ENCODE results near the gene CEL.
"Not testable (repeated sequence)": the region's sequence is repeated elsewhere in the genome, so short reads cannot be mapped to it uniquely, and the experiment has no call there.

CEL gene

DNA sequence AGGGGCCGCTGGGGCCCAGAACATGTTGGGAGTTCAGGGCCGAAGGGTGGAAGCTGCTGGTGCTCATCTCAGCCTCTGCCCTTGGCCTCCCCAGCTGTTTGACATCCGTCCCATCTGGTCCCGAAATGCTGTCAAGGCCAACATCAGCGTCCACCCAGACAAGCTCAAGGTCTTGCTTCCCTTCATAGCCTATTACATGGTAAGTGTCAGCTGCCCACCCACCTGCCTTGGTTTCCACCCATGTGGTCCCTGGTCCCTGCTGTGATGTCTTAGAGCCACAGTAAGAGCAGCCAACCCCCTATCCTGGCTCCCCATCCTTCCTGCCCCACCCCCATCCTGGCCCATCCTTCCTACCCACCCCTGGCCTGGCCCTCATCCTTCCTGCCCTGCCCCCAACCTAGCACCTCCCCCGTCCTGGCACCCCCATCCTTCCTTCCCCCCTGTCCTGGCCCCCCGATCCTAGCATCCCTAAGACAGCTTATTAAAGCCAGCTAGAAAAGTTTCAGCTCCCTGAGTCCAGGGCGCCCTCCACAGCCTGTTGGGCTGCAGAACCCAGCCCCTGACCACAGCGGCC lies 9.7 kb upstream of the CEL start:
- no peak for DNase-seq
- no peaks in the 10 kb centered on the region for H3K4me1 Mint-ChIP-seq
- H3K9me3 Mint-ChIP-seq = no peaks in the 10 kb centered on the region
- peaks cover 58 to 68% of the 10 kb centered on the region in 2 donors for H3K36me3 Mint-ChIP-seq
- H3K4me3 Mint-ChIP-seq = no peak overlapping the region
- no peak overlapping the region for H3K27ac Mint-ChIP-seq
- no peaks in the 10 kb centered on the region for H3K27me3 Mint-ChIP-seq
- no peak for ATAC-seq (replicated peaks)

DNA sequence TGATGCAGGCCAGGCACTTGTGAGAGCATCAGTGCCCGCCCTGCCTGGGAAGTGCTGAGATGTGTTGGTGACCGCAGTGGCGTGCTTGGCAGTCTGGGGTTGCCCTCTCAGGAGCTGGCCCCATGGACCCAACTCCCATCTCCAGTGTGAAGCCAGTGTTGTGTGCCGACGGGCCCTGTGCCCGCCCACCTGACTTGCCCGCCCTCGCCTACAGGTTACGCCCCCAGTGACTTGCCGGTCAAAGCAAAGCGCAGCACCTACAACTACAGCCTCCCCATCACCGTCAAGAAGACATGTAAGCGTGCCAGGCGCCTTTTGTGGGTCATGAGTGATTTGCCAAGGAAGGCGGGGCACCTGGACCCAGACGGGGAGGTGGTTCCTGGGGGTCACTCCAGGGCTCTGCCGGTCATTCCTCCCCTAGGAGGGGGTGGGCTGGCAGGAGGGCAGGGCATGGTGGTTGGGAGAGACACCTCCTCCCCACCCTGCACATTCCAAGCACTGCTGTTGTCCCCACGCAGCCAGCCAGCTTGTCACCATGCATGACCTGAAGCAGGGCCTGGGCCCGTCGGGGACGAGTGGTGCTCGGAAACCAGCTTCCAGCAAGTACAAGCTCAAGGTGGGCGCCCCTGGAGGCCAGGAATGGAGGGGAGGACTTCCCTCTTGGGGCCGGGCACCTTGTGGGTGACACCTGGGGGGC lies 7.4 kb upstream of the CEL start:
- ATAC-seq (replicated peaks) = no peak

GRCh38 chr9:133054966-133055365 lies 6.8 kb upstream of the CEL start:
- Mint-ChIP-seq H3K36me3 (peaks cover 69 to 78% of the 10 kb centered on the region in 2 donors), H3K4me3 (no peak overlapping the region), H3K27ac (no peak overlapping the region), H3K4me1 (peaks cover 17 to 21% of the 10 kb centered on the region in 2 donors), H3K9me3 (no peaks in the 10 kb centered on the region), H3K27me3 (no peaks in the 10 kb centered on the region)
- no peak for DNase-seq
- ATAC-seq (replicated peaks) = no peak

More for the DNA sequence above, 7.4 kb upstream of the CEL start:
- Mint-ChIP-seq H3K4me3 (no peak overlapping the region), H3K36me3 (peaks cover 73 to 84% of the 10 kb centered on the region in 2 donors), H3K4me1 (peaks cover 12 to 15% of the 10 kb centered on the region in 2 donors), H3K27me3 (no peaks in the 10 kb centered on the region), H3K27ac (no peak overlapping the region), H3K9me3 (no peaks in the 10 kb centered on the region)
- no peak for DNase-seq

GRCh38 chr9:133055788-133056420 lies 5.9 kb upstream of the CEL start:
- H3K27ac Mint-ChIP-seq = no peak overlapping the region
- peaks cover 19 to 31% of the 10 kb centered on the region in 2 donors for H3K4me1 Mint-ChIP-seq
- H3K27me3 Mint-ChIP-seq = no peaks in the 10 kb centered on the region
- H3K9me3 Mint-ChIP-seq = no peaks in the 10 kb centered on the region
- DNase-seq (no peak), ATAC-seq (replicated peaks) (no peak)
- no peak overlapping the region for H3K4me3 Mint-ChIP-seq
- H3K36me3 Mint-ChIP-seq = peaks cover 65 to 70% of the 10 kb centered on the region in 2 donors

- H3K36me3 Mint-ChIP-seq = peaks cover 61 to 65% of the 10 kb centered on the region in 2 donors
- ATAC-seq (replicated peaks) = no peak
- no peak overlapping the region for H3K4me3 Mint-ChIP-seq
- H3K27ac Mint-ChIP-seq = no peak overlapping the region
- H3K4me1 Mint-ChIP-seq = peaks cover 19 to 34% of the 10 kb centered on the region in 2 donors
- DNase-seq = no peak
- H3K9me3 Mint-ChIP-seq = no peaks in the 10 kb centered on the region
- H3K27me3 Mint-ChIP-seq = no peaks in the 10 kb centered on the region
These were observed 5.2 kb upstream of the CEL start for GRCh38 chr9:133056533-133056932.

DNA sequence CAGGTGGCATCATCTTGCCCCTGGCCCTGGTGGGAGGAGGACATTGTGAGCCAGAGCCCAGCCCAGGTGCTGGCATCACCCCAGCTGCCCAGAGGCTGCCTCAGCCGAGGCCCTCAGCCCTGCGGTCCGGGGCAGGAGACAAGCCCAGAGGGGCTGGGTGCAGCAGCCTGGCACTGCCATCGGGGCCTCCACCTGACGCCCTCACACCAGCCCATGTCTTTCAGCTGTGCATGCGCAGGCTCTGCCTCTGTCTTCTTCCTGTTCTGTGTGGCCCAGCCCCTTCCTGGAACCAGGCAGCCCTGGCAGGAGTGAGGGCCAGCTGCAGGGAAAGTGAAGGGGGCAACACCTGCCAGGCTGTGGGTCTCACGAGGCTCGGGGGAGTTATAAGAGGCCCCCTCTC lies 4.8 kb upstream of the CEL start:
- no peak overlapping the region for H3K4me3 Mint-ChIP-seq
- no peak for DNase-seq
- no peak overlapping the region for H3K27ac Mint-ChIP-seq
- ATAC-seq (replicated peaks) = peak in 1 of 2 donors; percentile 34
- no peaks in the 10 kb centered on the region for H3K27me3 Mint-ChIP-seq
- no peaks in the 10 kb centered on the region for H3K9me3 Mint-ChIP-seq
- H3K36me3 Mint-ChIP-seq = peaks cover 56 to 61% of the 10 kb centered on the region in 2 donors
- peaks cover 19 to 34% of the 10 kb centered on the region in 2 donors for H3K4me1 Mint-ChIP-seq

- DNase-seq = no peak
- H3K27ac Mint-ChIP-seq = no peak overlapping the region
- H3K27me3 Mint-ChIP-seq = no peaks in the 10 kb centered on the region
- no peaks in the 10 kb centered on the region for H3K9me3 Mint-ChIP-seq
- ATAC-seq (replicated peaks) = no peak
- peaks cover 19 to 34% of the 10 kb centered on the region in 2 donors for H3K4me1 Mint-ChIP-seq
- H3K36me3 Mint-ChIP-seq = peaks cover 52 to 55% of the 10 kb centered on the region in 2 donors
- no peak overlapping the region for H3K4me3 Mint-ChIP-seq
These were observed 4.2 kb upstream of the CEL start for GRCh38 chr9:133057553-133057952.

- DNase-seq (no peak), ATAC-seq (replicated peaks) (no peak)
- H3K27me3 Mint-ChIP-seq = no peaks in the 10 kb centered on the region
- H3K9me3 Mint-ChIP-seq = no peaks in the 10 kb centered on the region
- peak overlapping the region; percentile 26 for H3K27ac Mint-ChIP-seq
- peaks cover 51 to 53% of the 10 kb centered on the region in 2 donors for H3K36me3 Mint-ChIP-seq
- H3K4me3 Mint-ChIP-seq = no peak overlapping the region
- H3K4me1 Mint-ChIP-seq = peaks cover 19 to 34% of the 10 kb centered on the region in 2 donors
These were observed 3.7 kb upstream of the CEL start for GRCh38 chr9:133058071-133058470.

- peak overlapping the region; percentile 86 for H3K27ac Mint-ChIP-seq
- peaks cover 19 to 34% of the 10 kb centered on the region in 2 donors for H3K4me1 Mint-ChIP-seq
- no peak for ATAC-seq (replicated peaks)
- no peaks in the 10 kb centered on the region for H3K9me3 Mint-ChIP-seq
- H3K27me3 Mint-ChIP-seq = no peaks in the 10 kb centered on the region
- peak overlapping the region in 1 of 2 donors; percentile 39 for H3K4me3 Mint-ChIP-seq
- peaks cover 46% of the 10 kb centered on the region in 2 donors for H3K36me3 Mint-ChIP-seq
- DNase-seq = no peak
These were observed 3.0 kb upstream of the CEL start for GRCh38 chr9:133058550-133059320.

DNA sequence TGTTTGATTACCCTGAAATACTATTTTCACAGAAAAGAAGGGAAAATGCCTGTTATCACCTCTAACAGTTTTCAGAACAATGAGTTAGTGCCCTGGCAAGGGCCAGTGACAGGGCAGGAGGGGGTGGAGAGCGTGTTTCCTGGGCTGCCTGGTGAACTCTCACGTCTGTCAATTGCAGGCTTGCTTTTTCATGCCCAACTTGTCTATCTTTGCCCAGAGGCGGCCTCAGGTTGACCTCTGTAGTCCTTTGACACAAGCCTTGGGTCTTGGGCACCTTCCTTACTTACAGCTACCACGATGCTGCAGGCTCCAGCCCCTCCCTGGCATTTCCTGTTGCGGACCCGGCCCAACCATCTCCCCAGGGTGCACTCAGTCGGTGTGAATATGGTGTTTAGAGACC lies 2.2 kb upstream of the CEL start:
- H3K9me3 Mint-ChIP-seq = no peaks in the 10 kb centered on the region
- DNase-seq (no peak), ATAC-seq (replicated peaks) (no peak)
- no peaks in the 10 kb centered on the region for H3K27me3 Mint-ChIP-seq
- H3K36me3 Mint-ChIP-seq = peaks cover 38 to 39% of the 10 kb centered on the region in 2 donors
- H3K4me3 Mint-ChIP-seq = no peak overlapping the region
- no peak overlapping the region for H3K27ac Mint-ChIP-seq
- peaks cover 19 to 34% of the 10 kb centered on the region in 2 donors for H3K4me1 Mint-ChIP-seq

- no peaks in the 10 kb centered on the region for H3K27me3 Mint-ChIP-seq
- DNase-seq = no peak
- peaks cover 19 to 34% of the 10 kb centered on the region in 2 donors for H3K4me1 Mint-ChIP-seq
- no peak overlapping the region for H3K4me3 Mint-ChIP-seq
- peaks cover 30 to 33% of the 10 kb centered on the region in 2 donors for H3K36me3 Mint-ChIP-seq
- ATAC-seq (replicated peaks) = peak; percentile 45 to 47
- H3K9me3 Mint-ChIP-seq = no peaks in the 10 kb centered on the region
- no peak overlapping the region for H3K27ac Mint-ChIP-seq
These were observed 1.4 kb upstream of the CEL start for GRCh38 chr9:133060417-133060841.

DNA sequence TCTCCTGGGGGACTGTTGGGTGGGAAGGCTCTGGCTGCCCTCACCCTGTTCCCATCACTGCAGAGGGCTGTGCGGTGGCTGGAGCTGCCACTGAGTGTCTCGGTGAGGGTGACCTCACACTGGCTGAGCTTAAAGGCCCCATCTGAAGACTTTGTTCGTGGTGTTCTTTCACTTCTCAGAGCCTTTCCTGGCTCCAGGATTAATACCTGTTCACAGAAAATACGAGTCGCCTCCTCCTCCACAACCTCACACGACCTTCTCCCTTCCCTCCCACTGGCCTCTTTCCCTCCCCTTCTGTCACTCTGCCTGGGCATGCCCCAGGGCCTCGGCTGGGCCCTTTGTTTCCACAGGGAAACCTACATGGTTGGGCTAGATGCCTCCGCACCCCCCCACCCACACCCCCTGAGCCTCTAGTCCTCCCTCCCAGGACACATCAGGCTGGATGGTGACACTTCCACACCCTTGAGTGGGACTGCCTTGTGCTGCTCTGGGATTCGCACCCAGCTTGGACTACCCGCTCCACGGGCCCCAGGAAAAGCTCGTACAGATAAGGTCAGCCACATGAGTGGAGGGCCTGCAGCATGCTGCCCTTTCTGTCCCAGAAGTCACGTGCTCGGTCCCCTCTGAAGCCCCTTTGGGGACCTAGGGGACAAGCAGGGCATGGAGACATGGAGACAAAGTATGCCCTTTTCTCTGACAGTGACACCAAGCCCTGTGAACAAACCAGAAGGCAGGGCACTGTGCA lies 590 bp upstream of the CEL start:
- H3K4me1 Mint-ChIP-seq = peaks cover 19 to 34% of the 10 kb centered on the region in 2 donors
- not testable (repeated sequence) for H3K9me3 Mint-ChIP-seq, H3K4me3 Mint-ChIP-seq, H3K27ac Mint-ChIP-seq, DNase-seq, H3K27me3 Mint-ChIP-seq
- peaks cover 24 to 26% of the 10 kb centered on the region in 2 donors for H3K36me3 Mint-ChIP-seq
- ATAC-seq (replicated peaks) = peak; percentile 27 to 48

DNA sequence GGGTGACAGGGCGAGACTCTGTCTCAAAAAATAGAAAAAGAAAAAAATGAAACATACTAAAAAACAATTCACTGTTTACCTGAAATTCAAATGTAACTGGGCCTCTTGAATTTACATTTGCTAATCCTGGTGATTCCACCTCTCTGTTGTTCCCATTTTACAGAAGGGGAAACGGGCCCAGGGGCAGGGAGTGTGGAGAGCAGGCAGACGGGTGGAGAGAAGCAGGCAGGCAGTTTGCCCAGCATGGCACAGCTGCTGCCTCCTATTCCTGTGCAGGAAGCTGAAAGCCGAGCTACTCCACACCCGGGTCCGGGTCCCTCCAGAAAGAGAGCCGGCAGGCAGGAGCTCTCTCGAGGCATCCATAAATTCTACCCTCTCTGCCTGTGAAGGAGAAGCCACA lies 788 bp downstream of the CEL start:
- H3K4me1 Mint-ChIP-seq = peaks cover 19 to 34% of the 10 kb centered on the region in 2 donors
- not testable (repeated sequence) for H3K4me3 Mint-ChIP-seq; H3K9me3 Mint-ChIP-seq; H3K27me3 Mint-ChIP-seq; DNase-seq; H3K27ac Mint-ChIP-seq; ATAC-seq (replicated peaks)
- peaks cover 16% of the 10 kb centered on the region in 2 donors for H3K36me3 Mint-ChIP-seq

DNA sequence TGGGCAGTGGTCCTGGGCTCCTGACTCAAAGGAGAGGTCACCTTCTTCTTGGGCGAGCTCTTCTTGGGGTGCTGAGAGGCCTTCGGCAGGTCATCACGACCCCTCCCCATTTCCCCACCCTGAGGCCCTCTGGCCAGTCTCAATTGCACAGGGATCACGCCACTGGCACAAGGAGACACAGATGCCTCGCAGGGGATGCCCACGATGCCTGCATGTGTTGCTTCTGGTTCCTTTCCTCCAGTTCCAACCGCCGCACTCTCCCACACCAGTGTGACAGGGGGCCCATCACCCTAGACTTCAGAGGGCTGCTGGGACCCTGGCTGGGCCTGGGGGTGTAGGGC lies 1.3 kb downstream of the CEL start:
- Mint-ChIP-seq H3K27ac (peak overlapping the region; percentile 67), H3K4me3 (no peak overlapping the region), H3K9me3 (no peaks in the 10 kb centered on the region), H3K36me3 (peaks cover 11% of the 10 kb centered on the region in 2 donors), H3K4me1 (peaks cover 18 to 31% of the 10 kb centered on the region in 2 donors), H3K27me3 (no peaks in the 10 kb centered on the region)
- ATAC-seq (replicated peaks) (no peak), DNase-seq (no peak)
